ENCODE data around the gene SPACA1.
"Not testable (repeated sequence)": the region's sequence is repeated elsewhere in the genome, so short reads cannot be mapped to it uniquely, and the experiment has no call there.

SPACA1 gene, protein sequence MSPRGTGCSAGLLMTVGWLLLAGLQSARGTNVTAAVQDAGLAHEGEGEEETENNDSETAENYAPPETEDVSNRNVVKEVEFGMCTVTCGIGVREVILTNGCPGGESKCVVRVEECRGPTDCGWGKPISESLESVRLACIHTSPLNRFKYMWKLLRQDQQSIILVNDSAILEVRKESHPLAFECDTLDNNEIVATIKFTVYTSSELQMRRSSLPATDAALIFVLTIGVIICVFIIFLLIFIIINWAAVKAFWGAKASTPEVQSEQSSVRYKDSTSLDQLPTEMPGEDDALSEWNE

DNA sequence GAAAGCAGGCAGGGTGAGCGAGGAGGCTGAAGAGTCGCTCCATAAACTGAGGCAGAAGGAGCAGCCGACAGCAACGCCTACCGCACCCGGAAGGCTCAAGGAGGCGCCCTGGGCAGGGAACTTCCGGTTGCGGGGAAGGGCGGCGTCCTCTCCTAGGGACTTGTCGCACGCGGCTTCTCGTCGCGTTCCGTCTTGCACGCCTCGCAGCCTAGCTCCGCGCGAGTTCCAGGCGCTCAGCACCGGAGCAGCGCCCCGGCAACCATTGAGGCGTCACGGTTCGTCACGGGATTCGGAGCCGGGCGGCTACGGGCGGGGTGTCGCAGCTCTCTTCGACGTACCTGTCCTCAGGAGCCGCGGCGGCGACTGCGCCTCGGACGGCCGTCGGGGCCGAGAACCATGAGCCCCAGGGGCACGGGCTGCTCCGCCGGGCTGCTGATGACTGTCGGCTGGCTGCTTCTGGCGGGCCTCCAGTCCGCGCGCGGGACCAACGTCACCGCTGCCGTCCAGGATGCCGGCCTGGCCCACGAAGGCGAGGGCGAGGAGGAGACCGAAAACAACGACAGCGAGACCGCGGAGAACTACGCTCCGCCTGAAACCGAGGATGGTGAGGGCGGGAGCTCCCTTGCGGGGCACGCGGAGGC is at the start of gene SPACA1:
Gene SPACA1 (plus strand): TSS at position 332 of the 641 bp plus-strand sequence. CDS start 65 bp downstream, at position 397.
- DNase-seq (ENCODE audit: low spot score): no peak

DNA sequence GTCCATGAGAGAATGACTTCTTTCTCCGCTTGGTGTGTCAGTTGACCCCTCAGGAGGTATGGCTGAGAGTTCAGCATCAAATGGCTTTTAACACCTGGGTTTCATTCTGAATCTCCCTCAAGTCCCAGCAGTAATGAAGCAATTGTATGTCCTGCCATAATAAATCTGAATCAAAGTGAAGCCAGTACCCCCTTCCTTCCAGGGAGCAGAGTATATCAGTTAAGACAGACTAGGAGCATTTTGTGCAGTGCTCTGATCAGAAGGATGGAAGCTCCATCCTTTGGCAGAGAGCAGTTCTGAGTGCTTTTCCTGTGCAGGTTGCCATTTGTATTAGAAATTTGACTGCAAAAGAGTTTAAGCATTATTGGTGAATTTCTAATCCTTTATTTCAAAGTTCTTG is 46.9 kb upstream of the SPACA1 start:
- no peak for DNase-seq (ENCODE audit: low spot score)

DNA sequence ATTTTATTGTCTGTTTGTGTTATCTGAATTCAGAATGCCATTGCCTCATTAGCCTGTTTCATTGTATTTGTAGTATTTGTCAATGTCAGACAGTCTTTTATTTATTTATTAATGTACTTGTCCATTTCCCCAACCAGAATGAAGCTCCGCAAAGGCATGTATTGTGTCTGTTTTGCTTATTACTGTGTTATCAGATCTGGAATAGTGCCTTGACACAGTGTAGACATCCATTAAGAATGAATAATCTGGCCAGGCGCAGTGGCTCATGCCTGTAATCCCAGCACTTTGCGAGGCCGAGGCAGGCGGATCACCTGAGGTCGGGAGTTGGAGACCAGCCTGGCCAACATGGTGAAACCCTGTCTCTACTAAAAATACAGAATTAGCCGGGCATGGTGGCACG is 46.4 kb upstream of the SPACA1 start:
- not testable (repeated sequence) for DNase-seq (ENCODE audit: low spot score)

DNA sequence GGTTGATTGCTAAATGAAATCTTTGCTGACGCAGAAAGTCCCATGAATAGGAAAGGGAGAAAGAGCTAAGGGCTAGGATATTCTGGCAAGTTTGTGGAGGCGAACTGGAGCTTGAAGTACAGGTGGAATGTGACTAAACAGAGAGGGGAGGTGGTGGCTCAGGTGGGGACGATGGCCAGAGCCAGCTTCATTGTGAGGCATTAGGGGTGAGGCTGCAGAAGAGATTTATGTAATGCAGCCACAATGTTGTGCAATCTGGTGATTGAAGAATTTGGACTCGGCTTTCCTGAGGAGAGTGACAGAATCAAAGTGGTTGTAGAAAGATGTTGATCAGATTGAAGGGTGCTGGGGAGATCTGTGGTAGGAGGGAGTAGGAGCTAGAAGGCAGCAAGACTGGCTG is 42.9 kb upstream of the SPACA1 start:
- no peak for DNase-seq (ENCODE audit: low spot score)

DNA sequence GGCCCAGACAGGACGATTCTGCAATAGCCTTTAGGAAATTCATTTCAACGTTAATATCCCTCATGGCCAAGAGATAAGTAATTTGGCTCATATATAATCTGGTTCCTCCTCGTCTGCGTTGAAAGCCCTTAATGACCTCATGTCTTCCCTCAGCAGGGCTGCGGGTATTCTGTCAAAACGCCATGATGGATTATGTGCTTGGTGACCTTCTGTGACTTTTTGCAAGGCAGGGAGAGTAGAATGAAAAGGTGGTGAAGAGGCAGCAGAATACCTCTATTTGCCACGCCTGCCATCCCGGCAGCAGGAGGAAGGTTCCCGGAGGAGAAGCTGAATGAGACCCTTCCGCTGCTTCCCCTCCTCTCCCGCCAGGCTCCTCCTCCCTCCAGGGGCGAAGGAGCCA is 41.1 kb upstream of the SPACA1 start:
- no peak for DNase-seq (ENCODE audit: low spot score)

DNA sequence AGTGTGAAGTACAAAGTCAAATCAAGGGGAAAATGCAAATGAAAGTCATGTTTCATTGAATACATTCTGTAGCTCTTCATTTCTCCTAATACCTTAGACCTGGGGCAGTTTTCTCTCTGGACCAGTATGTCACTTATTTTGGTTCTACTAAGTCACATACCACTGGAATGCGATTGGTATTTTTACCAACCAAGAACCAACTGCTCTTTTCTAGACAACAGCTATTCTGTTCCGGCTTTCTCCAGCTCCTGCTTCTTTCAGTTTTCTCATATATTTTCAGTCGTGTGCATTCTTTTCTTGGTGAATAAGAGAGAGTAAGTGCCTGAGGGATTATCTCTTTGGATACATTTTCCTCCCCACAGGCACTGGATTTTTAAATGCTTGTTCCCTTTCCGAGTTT is 39.2 kb upstream of the SPACA1 start:
- DNase-seq (ENCODE audit: low spot score): peak; percentile 8

DNA sequence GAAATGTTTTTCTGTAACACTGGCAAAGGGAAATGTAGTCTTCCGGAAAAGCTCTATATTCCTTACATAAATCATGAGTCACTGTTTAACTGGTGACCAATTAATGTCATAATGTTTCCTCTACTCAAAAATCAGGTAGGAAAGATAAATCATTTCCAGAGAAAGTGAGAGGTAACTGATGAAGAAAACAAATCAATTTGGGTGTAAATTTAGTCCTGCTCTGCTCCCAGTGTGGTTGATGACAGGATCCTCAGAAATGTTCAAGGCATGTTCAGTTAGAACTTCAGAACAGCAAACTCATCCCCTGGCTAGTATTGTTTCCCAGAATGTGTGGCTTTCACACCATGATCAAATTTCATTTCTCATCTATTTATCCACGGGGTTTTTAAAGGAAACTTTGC is 38.8 kb upstream of the SPACA1 start:
- no peak for DNase-seq (ENCODE audit: low spot score)

DNA sequence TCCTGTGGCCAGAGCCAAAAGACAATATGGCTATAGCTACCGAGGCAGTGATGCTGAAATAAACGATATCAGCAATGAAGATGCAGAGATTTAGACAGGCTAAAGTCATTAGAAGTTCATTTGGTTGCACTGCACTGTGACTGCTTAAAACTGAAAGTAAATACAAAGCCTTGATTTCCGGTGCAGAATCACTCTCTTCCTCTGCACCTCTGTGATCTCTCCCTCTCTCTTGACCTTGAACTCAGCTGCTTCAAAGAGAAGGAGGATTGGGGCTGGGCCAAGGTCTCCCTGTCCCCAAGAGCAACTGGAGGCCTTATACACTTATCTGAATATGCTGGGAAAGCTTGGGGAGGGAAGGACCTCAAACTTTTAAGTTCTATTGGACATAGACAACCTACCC is 34.6 kb upstream of the SPACA1 start:
- no peak for DNase-seq (ENCODE audit: low spot score)

DNA sequence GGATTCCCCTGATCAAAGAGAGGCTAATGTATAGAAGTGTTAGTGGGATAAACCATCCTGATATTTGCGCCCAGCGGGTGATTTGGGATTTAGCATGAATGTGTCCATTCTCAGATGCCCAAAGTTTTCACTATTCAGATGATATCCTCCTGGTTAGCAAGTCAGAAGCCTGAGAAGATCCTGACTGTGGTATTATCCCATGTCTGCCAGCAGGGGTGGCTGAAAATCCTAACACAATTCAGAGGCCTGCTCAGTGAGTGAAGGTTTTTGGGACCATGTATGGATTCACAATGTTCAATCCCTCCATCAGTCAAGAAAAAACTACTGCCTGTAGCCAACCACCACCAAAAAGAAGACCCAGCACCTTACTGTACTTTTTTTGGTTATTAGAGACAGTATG is 34.1 kb upstream of the SPACA1 start:
- peak; percentile 8 for DNase-seq (ENCODE audit: low spot score)

DNA sequence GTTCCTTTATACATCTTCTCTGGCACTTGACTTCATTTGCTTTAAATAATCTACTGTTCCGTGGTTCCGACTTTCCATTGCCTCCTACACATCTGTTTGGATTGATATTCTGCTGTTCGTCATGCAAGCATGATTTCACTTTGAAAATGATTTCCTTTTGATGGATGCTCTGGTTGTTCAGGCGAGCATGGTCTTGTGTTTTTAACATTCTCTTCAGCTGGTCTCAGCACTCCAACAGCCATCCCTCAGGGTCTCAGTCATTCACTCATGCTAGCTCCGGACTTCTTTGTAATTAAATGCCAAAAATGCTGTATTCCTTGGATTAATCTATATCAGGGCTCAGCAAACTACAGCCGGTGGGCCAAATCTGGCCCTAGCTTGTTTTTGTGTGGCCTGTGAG is 27.2 kb upstream of the SPACA1 start:
- DNase-seq (ENCODE audit: low spot score): no peak

DNA sequence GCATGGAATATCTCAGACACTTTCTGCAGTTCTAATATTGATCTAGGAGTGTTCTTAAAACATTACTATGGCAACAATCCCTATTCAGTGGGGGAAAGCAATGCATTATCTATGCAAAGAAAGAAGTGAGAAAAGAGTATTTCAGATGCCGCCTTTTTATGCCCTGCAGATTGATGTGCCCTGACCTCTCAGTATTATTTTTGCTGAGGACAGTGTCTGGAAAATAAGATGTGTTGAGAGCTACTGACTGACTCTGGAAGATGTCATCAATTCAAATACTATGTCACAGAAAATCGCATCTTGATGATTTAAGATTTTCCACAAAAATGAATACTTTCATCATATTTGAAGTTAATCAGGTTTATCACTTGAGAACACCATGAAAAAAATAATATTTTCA is 22.9 kb upstream of the SPACA1 start:
- no peak for DNase-seq (ENCODE audit: low spot score)

DNA sequence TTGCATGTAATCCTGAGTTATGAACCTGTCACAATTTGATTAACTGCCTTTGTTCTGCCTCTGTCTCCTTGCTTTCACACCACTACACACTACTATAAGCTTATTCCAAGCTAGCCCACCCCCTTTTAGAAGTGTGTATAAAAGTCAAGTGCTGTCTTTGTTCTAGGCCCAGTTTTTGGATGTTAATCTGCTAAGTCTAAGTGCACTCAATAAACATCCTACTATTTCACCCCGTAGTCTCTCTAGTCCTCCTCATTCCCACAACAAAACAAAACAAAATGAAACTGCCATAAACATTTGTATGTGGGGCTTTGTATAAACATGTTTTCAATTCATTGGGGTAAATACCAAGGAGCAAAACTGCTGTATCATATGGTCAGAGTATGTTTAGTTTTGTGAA is 16.1 kb upstream of the SPACA1 start:
- no peak for DNase-seq (ENCODE audit: low spot score)

DNA sequence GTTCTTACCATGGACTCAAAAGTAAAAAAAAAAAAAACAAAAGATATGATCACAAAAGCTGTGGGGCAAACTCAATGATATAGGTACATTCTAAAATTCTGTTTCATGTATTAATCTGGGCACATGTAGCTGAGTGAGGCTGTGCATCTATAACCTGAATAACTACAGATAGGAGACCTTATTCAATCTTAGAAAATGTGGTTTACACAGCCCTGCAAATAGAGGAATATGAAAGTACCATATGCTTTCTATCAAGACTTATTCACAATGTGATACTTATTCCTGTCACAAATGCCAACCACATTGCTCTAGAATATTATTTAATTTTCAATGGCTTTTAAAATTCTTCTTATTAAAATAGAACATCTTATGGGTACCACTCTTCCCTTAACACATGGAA is 3.1 kb upstream of the SPACA1 start:
- no peak for DNase-seq (ENCODE audit: low spot score)

DNA sequence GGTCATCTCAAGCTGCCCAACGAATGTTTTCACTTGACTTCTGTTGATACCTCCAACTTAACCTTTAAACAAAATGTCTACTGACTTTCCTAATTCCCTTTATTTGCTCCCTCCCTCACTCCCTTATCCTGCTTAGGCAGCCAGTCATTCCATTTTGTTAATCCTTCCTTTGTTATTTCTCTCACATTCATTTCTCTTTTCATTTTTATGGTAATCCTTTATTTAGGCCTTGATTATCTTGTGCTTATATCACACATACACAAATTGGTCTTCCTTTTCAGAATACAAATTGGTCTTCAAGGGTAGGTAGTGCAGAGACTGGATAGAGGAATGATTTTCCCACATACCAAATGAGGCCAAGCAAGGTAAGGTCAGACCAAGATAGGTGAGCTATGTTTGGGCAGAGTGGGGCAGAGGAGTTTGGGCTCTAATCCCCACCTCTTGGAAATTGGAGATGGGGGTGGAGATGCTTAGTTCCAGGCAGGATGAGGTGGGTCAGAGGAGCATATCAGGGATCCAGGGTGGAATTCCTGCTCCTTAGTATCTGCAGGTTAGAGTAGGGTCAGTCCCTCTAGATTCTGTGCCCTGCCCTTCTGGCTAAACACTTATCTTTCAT is 2.0 kb upstream of the SPACA1 start:
- no peak for DNase-seq (ENCODE audit: low spot score)

DNA sequence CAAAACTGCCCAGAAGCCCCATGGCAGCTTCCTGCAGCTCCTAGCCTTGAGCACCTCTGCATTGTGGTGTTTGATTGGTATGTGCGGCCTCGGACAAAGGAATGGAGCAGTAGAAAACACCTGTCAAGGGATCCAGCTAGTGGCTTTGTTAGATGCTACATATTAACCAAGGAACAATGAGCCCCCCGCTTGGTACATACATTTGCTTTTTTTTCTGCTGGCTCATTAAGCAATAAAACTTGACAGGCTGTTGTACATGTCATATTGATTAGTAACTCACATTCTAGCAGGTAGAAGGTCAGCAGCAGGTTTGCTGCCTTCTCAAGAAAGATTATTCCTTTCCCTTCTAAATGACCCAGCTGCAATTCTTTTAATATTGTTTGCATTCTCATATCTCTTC is 937 bp downstream of the SPACA1 start:
- no peak for DNase-seq (ENCODE audit: low spot score)

DNA sequence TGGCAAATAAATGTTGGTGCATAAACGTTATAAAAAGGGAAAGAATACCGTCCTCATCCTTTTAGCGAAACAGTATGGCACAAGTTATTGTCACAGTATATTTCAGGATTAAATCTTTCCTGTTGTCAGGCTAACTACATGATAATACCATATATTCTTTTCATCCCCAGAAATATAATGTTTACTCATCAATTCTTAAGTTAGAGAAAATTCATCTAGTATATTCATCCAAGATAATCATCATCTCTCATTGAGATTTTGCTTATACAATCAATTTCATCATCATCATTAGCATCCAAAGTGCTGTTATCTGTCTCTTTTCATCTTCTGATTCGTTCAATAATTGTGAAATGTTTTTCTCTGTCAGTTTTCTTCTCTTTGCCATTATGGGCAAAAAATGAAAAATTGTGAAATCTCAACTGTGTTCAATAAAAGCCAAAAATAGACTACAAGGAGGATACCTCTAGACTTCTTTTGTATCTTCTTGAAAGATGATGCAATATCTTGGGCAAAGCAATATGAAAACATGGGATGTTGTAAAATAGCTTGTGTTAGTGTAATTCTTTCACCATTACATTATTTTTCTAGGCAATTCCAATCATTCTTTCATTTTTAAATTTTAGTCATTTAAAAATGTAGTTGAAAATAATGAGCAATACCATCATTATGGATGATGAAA is 2.6 kb downstream of the SPACA1 start:
- no peak for DNase-seq (ENCODE audit: low spot score)

DNA sequence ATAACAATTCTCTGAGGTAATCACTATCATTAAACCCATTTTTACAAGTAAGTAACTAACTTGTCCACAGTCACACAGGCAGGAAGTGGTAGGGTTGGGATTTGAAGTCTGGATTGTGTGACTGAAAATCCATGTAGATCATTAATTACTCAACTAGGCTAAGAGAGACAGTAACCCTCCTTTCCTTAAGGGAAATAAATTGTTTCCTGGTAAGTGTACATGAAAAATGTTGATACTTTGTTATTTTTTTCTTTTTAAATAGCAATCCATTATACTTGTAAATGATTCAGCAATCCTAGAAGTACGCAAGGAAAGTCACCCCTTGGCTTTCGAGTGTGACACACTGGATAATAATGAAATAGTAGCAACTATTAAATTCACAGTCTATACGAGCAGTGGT is 11.6 kb downstream of the SPACA1 start:
- no peak for DNase-seq (ENCODE audit: low spot score)

DNA sequence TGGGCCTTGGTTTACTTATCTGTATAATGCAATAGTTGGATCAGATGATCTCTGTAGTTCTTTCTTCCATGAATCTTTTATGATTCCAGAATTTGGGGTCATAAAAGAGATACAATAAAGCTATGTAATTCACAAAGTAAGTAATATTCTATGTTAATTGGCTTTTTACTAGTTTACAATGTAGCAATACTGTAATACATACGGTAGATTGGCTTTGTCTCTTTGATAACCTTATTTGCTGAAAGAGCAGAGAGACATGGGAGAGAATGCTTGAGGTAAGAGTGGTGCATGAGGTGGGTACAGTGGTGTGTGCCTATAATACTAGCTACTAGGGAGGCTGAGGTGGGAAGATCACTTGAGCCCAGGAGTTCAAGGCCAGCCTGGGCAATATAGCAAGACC is 14.7 kb downstream of the SPACA1 start:
- no peak for DNase-seq (ENCODE audit: low spot score)

DNA sequence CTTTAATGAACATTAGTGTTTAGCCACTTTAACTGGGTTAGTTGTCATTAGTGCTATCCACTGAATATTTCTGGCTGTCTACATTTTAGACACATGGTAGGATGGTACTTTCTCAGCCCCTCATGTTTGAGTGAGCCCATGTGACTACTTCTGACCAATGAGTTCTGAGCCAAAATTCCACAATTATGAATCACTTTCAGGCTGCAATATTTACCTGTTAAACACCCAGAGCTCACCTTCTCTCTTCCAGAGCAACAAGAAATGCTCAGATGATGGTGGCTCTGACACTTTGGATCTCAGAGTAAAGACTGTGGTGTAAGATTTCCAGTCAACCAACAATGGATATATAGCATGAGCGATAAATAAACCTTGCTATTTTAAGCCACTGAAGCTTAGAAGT is 24.8 kb downstream of the SPACA1 start:
- no peak for DNase-seq (ENCODE audit: low spot score)

DNA sequence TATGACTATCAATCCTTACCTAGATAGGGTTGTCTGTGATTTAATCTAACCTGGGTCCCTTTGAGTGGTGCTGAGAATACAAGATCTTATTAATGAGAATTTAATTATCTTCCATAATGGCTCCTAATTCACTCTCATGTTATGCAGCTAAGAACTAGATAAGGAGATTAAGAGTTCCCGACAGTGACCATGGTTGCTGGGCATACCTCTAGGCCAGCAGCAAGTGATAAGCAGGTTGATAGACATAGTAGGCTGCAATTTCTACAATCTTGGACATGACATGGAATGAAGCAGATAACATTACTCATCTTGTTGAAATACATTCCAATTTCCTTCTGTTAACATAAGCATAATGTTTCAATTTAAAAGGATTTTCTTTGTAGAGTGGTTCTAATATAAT is 27.1 kb downstream of the SPACA1 start:
- DNase-seq (ENCODE audit: low spot score): no peak

DNA sequence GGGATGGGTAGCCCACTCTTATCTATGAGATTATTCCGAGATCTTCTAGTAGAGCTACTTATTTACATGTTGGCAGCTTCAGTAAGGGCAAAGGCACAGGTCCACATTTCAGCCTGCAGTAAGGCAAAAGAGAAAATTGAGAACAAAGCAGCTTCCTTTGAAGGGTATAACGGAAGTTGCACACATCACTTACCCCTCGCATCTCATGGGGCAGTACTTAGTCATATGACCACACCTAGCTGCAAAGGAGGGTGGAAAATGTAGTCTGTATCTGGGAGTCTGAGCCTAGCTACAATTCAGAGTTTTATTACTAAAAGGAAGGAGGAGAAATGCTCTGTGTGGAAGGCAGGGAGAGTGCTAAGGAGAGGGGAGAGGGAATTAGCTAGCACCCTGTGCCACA is 29.7 kb downstream of the SPACA1 start:
- no peak for DNase-seq (ENCODE audit: low spot score)

DNA sequence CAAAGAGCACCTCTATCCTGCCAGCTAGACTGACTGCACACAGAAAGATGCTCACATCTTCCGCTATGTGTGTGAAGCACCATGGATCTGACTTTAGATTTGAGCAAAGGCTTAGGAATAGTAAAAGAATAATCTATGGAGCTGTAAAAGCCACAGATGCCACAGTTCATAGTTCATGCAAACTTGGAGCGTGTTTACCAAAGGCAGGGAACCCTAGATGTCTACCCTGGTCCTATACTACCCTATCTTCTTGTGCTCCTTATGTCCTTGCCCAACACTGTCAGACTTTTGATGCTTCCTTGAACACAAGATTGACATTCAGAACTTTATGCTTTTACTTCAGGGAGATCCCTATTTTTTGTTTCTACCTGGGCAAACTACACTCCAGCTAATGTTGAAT is 39.2 kb downstream of the SPACA1 start:
- DNase-seq (ENCODE audit: low spot score): no peak

DNA sequence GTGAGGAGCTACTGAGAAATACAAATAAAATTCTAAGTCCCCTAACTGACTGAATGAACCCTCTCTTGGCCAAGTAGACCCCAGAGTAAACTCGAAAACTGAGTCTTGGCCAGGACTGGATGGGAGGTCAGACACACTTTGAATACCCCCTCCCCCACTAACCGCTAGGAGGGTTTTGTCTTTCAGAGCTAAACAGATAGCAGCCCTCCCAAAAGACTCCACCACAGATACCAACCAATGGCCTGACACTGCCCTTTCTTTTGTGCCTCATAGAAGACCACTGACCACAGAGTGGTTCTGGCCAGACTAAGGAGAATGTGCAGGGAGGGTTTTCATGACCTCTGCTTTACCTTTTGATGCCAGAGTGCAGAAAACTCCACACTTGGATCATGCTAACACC is 42.1 kb downstream of the SPACA1 start:
- no peak for DNase-seq (ENCODE audit: low spot score)

Data from COLO829 (cell line).